ENCODE results near the gene CEP170B. TPM values are rescaled to one million over a fixed set of nuclear protein-coding genes. Genes with fewer than 3 reads are reported as not detected.

Gene CEP170B
- total and polyA plus RNA-seq, 9 of the 15 experiments (the other 6 are each of a cell fraction or from before 2014, with no cell fraction given) = 0.01 to 10.2 (median 2.2) TPM

DNA sequence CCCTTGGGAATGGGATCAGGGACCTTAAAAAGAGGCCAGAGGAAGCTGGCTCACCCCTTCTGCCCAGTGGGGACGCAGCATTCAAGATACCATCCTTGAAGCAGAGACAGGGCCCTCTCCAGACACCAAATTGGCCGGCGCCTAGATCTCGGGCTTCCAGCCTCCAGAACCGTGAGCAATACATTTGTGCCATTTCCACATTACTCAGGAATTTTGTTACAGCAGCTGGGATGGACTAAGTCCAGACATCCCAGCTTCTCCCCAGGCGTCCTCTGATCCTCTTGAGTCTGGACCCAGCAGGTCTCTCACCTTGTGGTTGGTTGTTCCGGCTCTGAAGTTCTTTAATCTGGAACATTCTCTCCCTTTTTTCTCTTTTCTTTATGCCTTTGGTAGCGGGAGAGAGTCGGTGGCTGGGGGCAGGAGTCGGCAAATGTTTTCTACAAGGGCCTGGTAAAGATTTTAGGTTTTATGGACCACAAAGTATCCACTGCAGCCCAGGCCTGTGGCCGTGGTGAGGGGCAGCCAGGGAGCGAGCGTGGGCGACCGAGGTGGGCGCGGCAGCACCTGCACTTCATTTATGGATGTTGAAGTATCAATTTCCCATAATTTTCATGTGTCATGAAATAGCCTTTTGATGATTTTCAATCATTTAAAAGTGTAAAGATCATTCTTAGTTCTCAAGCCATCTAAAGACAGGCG is 4.8 kb downstream of the CEP170B start (continued):
- TF ChIP-seq, protein P1, sequence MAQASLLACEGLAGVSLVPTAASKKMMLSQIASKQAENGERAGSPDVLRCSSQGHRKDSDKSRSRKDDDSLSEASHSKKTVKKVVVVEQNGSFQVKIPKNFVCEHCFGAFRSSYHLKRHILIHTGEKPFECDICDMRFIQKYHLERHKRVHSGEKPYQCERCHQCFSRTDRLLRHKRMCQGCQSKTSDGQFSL (CRISPR knock-in tag; IDR thresholded peaks at IDR 0.05) = no peak
- TF ChIP-seq, protein P1 (tag; IDR thresholded peaks at IDR 0.05) = no peak
- TF ChIP-seq ZNF239 (CRISPR knock-in tag; IDR thresholded peaks at IDR 0.05) = no peak
- TF ChIP-seq, protein P2, sequence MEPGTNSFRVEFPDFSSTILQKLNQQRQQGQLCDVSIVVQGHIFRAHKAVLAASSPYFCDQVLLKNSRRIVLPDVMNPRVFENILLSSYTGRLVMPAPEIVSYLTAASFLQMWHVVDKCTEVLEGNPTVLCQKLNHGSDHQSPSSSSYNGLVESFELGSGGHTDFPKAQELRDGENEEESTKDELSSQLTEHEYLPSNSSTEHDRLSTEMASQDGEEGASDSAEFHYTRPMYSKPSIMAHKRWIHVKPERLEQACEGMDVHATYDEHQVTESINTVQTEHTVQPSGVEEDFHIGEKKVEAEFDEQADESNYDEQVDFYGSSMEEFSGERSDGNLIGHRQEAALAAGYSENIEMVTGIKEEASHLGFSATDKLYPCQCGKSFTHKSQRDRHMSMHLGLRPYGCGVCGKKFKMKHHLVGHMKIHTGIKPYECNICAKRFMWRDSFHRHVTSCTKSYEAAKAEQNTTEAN (CRISPR knock-in tag; IDR thresholded peaks at IDR 0.05) = no peak
- TF ChIP-seq, protein P3, sequence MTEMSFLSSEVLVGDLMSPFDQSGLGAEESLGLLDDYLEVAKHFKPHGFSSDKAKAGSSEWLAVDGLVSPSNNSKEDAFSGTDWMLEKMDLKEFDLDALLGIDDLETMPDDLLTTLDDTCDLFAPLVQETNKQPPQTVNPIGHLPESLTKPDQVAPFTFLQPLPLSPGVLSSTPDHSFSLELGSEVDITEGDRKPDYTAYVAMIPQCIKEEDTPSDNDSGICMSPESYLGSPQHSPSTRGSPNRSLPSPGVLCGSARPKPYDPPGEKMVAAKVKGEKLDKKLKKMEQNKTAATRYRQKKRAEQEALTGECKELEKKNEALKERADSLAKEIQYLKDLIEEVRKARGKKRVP (CRISPR knock-in tag; IDR thresholded peaks at IDR 0.05) = no peak
- no peak for TF ChIP-seq ZNF589 (CRISPR knock-in tag; IDR thresholded peaks at IDR 0.05; ENCODE audit: low read depth)
- TF ChIP-seq YY1 (IDR thresholded peaks at IDR 0.05; ENCODE audit: borderline replicate concordance in 1 of 3, control insufficient read depth in 1 of 3, extremely low read depth in 1 of 3, insufficient read depth in 3 of 3, insufficient read length in 1 of 3, insufficient replicate concordance in 2 of 3, low read depth in 1 of 3, low read length in 2 of 3) = no peak

Measured in K562 (cell line).